Measurements from ENCODE around the gene CD101. TPM values are rescaled to one million over a fixed set of nuclear protein-coding genes. Genes with fewer than 3 reads are reported as not detected.

The CD101 gene
- total and polyA plus RNA-seq, 2 experiments from 2014 or later, result 0.43 to 0.92 TPM

DNA sequence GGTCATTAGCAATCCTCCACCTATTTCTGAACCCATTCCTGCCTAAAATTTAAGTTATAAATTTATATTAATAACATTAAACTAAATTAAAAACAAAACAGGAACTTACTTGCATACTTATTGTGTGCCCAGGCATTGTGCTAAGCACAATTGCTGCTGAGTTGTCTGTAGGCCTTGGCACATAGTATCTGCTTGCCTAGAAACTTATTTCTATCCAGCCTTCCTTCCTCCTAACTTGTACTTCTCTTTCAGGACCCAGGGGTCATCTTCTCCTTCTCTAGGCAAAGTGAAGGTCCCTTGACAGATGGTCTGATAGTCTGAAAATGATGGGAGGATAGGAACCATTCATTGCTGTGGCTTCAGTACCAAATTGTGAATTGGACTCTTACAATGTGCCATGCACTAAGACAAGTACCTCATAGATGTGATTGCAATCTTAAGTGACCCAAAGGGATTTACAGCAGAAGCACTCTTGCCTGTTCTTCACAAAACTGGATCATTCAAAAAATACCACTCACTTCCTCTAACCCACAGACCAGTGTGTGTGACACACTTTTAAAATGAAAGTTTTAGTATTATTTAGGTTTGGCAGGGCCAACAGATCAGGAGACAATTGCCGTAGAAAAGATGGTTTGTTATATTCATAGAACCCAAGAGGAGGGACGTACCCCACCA is 10.3 kb upstream of the CD101 start:
- Histone ChIP-seq H3K9me3 (ENCODE audit: low read depth) (no peaks in the 10 kb centered on the region), H3K27me3 (no peaks in the 10 kb centered on the region), H3K36me3 (peaks cover 9% of the 10 kb centered on the region), H3K27ac (no peak overlapping the region), H3K4me1 (ENCODE audit: low read depth) (no peaks in the 10 kb centered on the region), H3K4me3 (no peak overlapping the region)
- TF ChIP-seq, protein P1, sequence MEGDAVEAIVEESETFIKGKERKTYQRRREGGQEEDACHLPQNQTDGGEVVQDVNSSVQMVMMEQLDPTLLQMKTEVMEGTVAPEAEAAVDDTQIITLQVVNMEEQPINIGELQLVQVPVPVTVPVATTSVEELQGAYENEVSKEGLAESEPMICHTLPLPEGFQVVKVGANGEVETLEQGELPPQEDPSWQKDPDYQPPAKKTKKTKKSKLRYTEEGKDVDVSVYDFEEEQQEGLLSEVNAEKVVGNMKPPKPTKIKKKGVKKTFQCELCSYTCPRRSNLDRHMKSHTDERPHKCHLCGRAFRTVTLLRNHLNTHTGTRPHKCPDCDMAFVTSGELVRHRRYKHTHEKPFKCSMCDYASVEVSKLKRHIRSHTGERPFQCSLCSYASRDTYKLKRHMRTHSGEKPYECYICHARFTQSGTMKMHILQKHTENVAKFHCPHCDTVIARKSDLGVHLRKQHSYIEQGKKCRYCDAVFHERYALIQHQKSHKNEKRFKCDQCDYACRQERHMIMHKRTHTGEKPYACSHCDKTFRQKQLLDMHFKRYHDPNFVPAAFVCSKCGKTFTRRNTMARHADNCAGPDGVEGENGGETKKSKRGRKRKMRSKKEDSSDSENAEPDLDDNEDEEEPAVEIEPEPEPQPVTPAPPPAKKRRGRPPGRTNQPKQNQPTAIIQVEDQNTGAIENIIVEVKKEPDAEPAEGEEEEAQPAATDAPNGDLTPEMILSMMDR (IDR thresholded peaks at IDR 0.05; ENCODE audit: low read depth, low read length), result no peak
- DNase-seq (ENCODE audit: low read depth in 1 of 2, low spot score in 1 of 2), result no peak

DNA sequence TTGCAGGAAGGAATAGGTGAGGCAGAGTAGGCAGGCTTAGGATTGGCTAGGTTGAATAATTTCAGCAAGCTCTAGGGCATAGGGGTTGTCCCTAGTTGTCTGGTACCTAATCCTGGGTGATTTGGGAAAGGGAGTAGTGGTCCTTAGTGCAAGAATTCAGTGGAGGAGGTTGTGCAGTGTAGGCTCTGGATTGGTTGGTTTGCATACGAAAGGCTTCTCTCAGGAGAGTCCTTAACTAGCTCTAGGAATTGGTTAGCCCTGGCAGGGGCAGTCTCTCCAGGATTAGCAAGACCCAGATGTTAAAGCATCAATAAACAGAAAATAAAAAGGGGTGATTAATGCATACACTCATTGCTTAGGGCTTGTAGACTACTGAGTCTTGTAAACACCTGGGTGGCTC is 9.6 kb upstream of the CD101 start:
- no peaks in the 10 kb centered on the region for H3K27me3 ChIP-seq
- H3K27ac ChIP-seq, result no peak overlapping the region
- TF ChIP-seq, protein P1 (IDR thresholded peaks at IDR 0.05; ENCODE audit: low read depth, low read length), result no peak
- H3K4me1 ChIP-seq (ENCODE audit: low read depth), result no peaks in the 10 kb centered on the region
- DNase-seq (ENCODE audit: low read depth in 1 of 2, low spot score in 1 of 2), result no peak
- no peak overlapping the region for H3K4me3 ChIP-seq
- H3K9me3 ChIP-seq (ENCODE audit: low read depth), result no peaks in the 10 kb centered on the region
- H3K36me3 ChIP-seq, result peaks cover 9% of the 10 kb centered on the region

DNA sequence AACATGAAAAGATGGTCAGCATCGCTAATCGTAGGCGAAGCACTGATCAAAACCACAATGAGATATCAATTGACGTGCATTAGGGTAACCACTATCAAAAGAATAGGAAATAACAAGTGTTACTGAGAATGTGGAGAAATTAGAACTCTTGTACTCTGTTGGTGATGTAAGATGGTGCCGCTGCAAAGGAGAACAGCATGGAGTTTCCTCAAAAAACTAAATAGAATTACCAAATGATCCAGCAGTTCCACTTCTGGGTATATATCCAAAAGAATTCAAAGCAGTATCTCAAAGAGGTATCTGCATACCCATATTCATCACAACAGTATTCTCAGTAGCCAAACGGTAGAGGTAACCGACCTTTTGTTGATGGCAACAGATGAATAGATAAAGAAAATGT is 8.3 kb upstream of the CD101 start:
- TF ChIP-seq, protein P1 (IDR thresholded peaks at IDR 0.05; ENCODE audit: low read depth, low read length), result no peak
- DNase-seq (ENCODE audit: low read depth in 1 of 2, low spot score in 1 of 2), result no peak
- Histone ChIP-seq H3K27ac (no peak overlapping the region), H3K4me3 (no peak overlapping the region), H3K36me3 (peaks cover 9% of the 10 kb centered on the region), H3K27me3 (no peaks in the 10 kb centered on the region), H3K9me3 (ENCODE audit: low read depth) (no peaks in the 10 kb centered on the region), H3K4me1 (ENCODE audit: low read depth) (no peaks in the 10 kb centered on the region)

DNA sequence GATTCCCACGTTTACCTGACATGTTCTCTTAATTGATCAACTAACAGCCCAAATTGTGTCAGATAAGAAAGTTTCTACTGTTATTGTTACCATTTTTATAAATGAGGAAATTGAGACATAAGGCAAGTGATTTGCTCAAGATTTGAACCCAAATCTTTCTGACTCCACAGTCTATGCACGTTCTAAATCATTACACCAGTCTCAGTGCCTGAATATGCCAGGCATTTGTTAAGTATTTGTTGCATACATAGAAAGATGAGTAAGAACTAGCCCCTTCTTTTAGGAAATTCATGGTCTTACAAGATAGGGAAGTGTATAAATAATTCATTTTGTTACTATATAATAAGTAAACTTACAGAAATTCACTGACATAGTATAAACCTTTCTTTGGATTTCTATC is 7.1 kb upstream of the CD101 start:
- TF ChIP-seq, protein P1 (IDR thresholded peaks at IDR 0.05; ENCODE audit: low read depth, low read length), result no peak
- no peaks in the 10 kb centered on the region for H3K4me1 ChIP-seq (ENCODE audit: low read depth)
- DNase-seq (ENCODE audit: low read depth in 1 of 2, low spot score in 1 of 2), result no peak
- H3K36me3 ChIP-seq, result peaks cover 9% of the 10 kb centered on the region
- no peak overlapping the region for H3K4me3 ChIP-seq
- no peak overlapping the region for H3K27ac ChIP-seq
- no peaks in the 10 kb centered on the region for H3K9me3 ChIP-seq (ENCODE audit: low read depth)
- no peaks in the 10 kb centered on the region for H3K27me3 ChIP-seq

DNA sequence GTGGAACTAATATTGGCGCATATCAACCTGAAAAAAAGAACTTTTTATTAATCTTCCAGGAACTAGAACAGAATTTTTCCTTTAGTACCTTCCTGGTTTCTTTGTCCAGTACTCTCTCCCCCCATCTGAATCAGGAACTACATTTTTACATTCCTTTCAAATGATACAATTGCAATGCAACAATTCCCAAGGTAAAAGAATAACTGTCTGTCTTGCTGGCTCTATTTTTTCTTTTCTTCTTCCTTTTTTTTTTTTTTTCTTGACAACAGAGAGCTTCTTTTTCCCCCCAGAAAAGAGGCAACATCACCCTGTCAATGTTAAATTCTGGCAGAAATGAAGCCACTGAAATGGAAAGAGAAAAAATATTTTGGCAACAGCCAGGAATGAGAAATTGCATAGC is 4.5 kb upstream of the CD101 start:
- Histone ChIP-seq H3K36me3 (no peaks in the 10 kb centered on the region), H3K27me3 (no peaks in the 10 kb centered on the region), H3K4me1 (ENCODE audit: low read depth) (no peaks in the 10 kb centered on the region), H3K27ac (no peak overlapping the region), H3K9me3 (ENCODE audit: low read depth) (no peaks in the 10 kb centered on the region), H3K4me3 (no peak overlapping the region)
- TF ChIP-seq, protein P1 (IDR thresholded peaks at IDR 0.05; ENCODE audit: low read depth, low read length), result no peak
- DNase-seq (ENCODE audit: low read depth in 1 of 2, low spot score in 1 of 2), result peak in 1 of 2 donors; percentile 38
